ENCODE data around the gene LRRC18. TPM values are rescaled to one million over a fixed set of nuclear protein-coding genes. Genes with fewer than 3 reads are reported as not detected.

LRRC18 gene
- total and polyA plus RNA-seq, 2 donors (not counting 3 experiments of a cell fraction or from before 2014, with no cell fraction given): not detected

DNA sequence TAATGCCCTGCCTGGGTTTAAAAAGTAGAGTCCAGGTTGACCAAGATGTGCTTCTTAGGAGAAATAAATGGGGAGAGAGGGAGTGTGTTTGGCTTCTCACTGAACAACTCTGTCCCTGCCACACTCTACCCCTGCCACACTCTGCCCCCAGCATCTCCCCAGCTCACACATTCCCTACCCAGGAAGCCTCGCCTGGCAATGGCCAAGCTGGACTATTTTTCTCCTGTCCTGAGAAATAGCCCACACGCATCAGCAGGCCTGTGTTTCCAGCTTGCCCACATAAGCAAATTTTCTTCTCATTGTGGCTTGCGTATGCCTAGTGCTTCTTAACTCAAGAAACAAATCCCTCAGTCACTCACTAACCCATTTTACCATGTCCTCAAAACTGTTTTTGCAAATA lies 1.8 kb downstream of the LRRC18 start:
- no peak for DNase-seq (ENCODE audit: low read depth, low spot score)
- POLR2A ChIA-PET: no interaction called here
- dilution Hi-C loops (cut with MboI; ENCODE audit: extremely low pct_ligation_motif_present, low sequenced_read_pairs) (no loop called here), intact Hi-C loops (cut with micrococcal nuclease) (no loop called here)
- H3K9me1 ChIP-seq (replicated peaks; ENCODE audit: control insufficient read depth, extremely low read depth, insufficient read depth, low read length): no peaks in the 10 kb centered on the region
- no peak overlapping the region for H2AFZ ChIP-seq (ENCODE audit: low read depth, low read length)
- no peaks in the 10 kb centered on the region for H3K9me3 ChIP-seq (replicated peaks; ENCODE audit: control insufficient read depth, insufficient read depth, low read length)
- CTCF ChIA-PET: interaction anchor here (0.6 to 1.0 kb wide), 2 partner anchors 8 to 19 kb away, joined by 3 read pairs; no protein-coding TSS in a partner anchor
- no peak overlapping the region for H3K27ac ChIP-seq (ENCODE audit: insufficient read depth, low read depth, low read length)
- TF ChIP-seq GATA2 (IDR thresholded peaks at IDR 0.05; ENCODE audit: insufficient read depth, insufficient read length, low read depth, low read length) (no peak), EZH2 (IDR thresholded peaks at IDR 0.05; ENCODE audit: borderline replicate concordance, low read depth, low read length, severe bottlenecking) (no peak), POLR2A (IDR thresholded peaks at IDR 0.05; ENCODE audit: low read depth, low read length) (no peak), POLR2AphosphoS5 (IDR thresholded peaks at IDR 0.05; ENCODE audit: insufficient read depth, low read depth, low read length) (no peak)
- H3K4me3 ChIP-seq (replicated peaks in 1 of 3; ENCODE audit: insufficient read depth in 1 of 3, low read depth in 1 of 3, low read length in 3 of 3): no peak overlapping the region
- H3K9ac ChIP-seq (replicated peaks; ENCODE audit: extremely low read depth, insufficient read depth, low read length): no peak overlapping the region
- H3K27me3 ChIP-seq (ENCODE audit: control insufficient read depth in 2 of 2, insufficient read depth in 2 of 2, low read length in 2 of 2): peaks cover 0 to 7% of the 10 kb centered on the region in 2 experiments
- no peaks in the 10 kb centered on the region for H3K79me2 ChIP-seq (ENCODE audit: control insufficient read depth, insufficient read depth, low read length)
- H3K4me1 ChIP-seq (ENCODE audit: control insufficient read depth, extremely low read depth, insufficient read depth, low read length): no peaks in the 10 kb centered on the region
- FAIRE-seq: no peak
- H4K20me1 ChIP-seq (replicated peaks; ENCODE audit: control insufficient read depth, extremely low read depth, insufficient read depth, low read length): no peaks in the 10 kb centered on the region
- no TSS peak for BruUV-seq (replicated peaks)
- H3K4me2 ChIP-seq (ENCODE audit: insufficient read depth, low read length): no peak overlapping the region
- H3K36me3 ChIP-seq (ENCODE audit: control insufficient read depth in 2 of 2, extremely low read depth in 1 of 2, insufficient read depth in 2 of 2, low read length in 2 of 2): no peaks in the 10 kb centered on the region

DNA sequence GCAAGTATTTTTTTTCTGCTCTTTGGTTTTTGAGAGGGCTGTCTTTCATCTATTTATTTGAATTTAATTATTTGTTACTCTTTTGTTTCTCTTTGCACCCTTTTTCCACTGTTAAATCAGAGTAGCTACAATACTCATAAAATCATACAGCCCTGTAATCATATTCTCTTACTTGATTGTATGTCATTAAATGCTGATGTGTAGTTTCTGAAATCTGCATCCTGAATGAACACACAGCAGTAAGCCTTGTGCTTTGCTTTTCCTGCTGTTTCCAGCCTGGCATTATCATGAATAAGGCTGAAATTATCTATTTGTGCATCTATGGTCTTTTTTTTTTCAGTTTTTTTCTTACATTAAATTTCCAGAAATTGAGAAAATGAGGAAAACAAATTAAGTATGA lies 4.1 kb downstream of the LRRC18 start:
- Histone ChIP-seq H3K27me3 (ENCODE audit: control insufficient read depth in 2 of 2, insufficient read depth in 2 of 2, low read length in 2 of 2) (peaks cover 0 to 7% of the 10 kb centered on the region in 2 experiments), H2AFZ (ENCODE audit: low read depth, low read length) (no peak overlapping the region), H3K9me3 (replicated peaks; ENCODE audit: control insufficient read depth, insufficient read depth, low read length) (no peaks in the 10 kb centered on the region), H3K4me1 (ENCODE audit: control insufficient read depth, extremely low read depth, insufficient read depth, low read length) (no peaks in the 10 kb centered on the region), H3K9ac (replicated peaks; ENCODE audit: extremely low read depth, insufficient read depth, low read length) (no peak overlapping the region), H3K36me3 (ENCODE audit: control insufficient read depth in 2 of 2, extremely low read depth in 1 of 2, insufficient read depth in 2 of 2, low read length in 2 of 2) (no peaks in the 10 kb centered on the region), H3K79me2 (ENCODE audit: control insufficient read depth, insufficient read depth, low read length) (no peaks in the 10 kb centered on the region), H3K27ac (ENCODE audit: insufficient read depth, low read depth, low read length) (no peak overlapping the region), H3K4me2 (ENCODE audit: insufficient read depth, low read length) (no peak overlapping the region), H3K9me1 (replicated peaks; ENCODE audit: control insufficient read depth, extremely low read depth, insufficient read depth, low read length) (no peaks in the 10 kb centered on the region), H3K4me3 (replicated peaks in 1 of 3; ENCODE audit: insufficient read depth in 1 of 3, low read depth in 1 of 3, low read length in 3 of 3) (no peak overlapping the region), H4K20me1 (replicated peaks; ENCODE audit: control insufficient read depth, extremely low read depth, insufficient read depth, low read length) (no peaks in the 10 kb centered on the region)
- FAIRE-seq: no peak
- POLR2A ChIA-PET: no interaction called here
- dilution Hi-C loops (cut with MboI; ENCODE audit: extremely low pct_ligation_motif_present, low sequenced_read_pairs): no loop called here
- CTCF ChIA-PET: no interaction called here
- DNase-seq (ENCODE audit: low read depth, low spot score): no peak
- BruUV-seq (replicated peaks): no TSS peak
- intact Hi-C loops (cut with micrococcal nuclease): no loop called here
- TF ChIP-seq, protein P1, sequence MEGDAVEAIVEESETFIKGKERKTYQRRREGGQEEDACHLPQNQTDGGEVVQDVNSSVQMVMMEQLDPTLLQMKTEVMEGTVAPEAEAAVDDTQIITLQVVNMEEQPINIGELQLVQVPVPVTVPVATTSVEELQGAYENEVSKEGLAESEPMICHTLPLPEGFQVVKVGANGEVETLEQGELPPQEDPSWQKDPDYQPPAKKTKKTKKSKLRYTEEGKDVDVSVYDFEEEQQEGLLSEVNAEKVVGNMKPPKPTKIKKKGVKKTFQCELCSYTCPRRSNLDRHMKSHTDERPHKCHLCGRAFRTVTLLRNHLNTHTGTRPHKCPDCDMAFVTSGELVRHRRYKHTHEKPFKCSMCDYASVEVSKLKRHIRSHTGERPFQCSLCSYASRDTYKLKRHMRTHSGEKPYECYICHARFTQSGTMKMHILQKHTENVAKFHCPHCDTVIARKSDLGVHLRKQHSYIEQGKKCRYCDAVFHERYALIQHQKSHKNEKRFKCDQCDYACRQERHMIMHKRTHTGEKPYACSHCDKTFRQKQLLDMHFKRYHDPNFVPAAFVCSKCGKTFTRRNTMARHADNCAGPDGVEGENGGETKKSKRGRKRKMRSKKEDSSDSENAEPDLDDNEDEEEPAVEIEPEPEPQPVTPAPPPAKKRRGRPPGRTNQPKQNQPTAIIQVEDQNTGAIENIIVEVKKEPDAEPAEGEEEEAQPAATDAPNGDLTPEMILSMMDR (IDR thresholded peaks at IDR 0.05; ENCODE audit: extremely low read depth in 1 of 2, insufficient read depth in 1 of 2, low read depth in 1 of 2, low read length in 2 of 2): no peak
- TF ChIP-seq, protein P2, sequence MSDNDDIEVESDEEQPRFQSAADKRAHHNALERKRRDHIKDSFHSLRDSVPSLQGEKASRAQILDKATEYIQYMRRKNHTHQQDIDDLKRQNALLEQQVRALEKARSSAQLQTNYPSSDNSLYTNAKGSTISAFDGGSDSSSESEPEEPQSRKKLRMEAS (IDR thresholded peaks at IDR 0.05; ENCODE audit: insufficient read depth, insufficient read length): no peak
- no peak for TF ChIP-seq FOS (IDR thresholded peaks at IDR 0.05; ENCODE audit: borderline replicate concordance, insufficient read depth, low read length)
- no peak for TF ChIP-seq MYC (IDR thresholded peaks at IDR 0.05; ENCODE audit: low read depth, low read length)
- TF ChIP-seq JUN (IDR thresholded peaks at IDR 0.05; ENCODE audit: borderline replicate concordance, insufficient read depth, insufficient read length, low read depth): no peak
- no peak for TF ChIP-seq POLR2A (IDR thresholded peaks at IDR 0.05; ENCODE audit: low read depth, low read length)
- no peak for TF ChIP-seq GATA2 (IDR thresholded peaks at IDR 0.05; ENCODE audit: insufficient read depth, insufficient read length, low read depth, low read length)
- no peak for TF ChIP-seq EZH2 (IDR thresholded peaks at IDR 0.05; ENCODE audit: borderline replicate concordance, low read depth, low read length, severe bottlenecking)
- no peak for TF ChIP-seq POLR2AphosphoS5 (IDR thresholded peaks at IDR 0.05; ENCODE audit: insufficient read depth, low read depth, low read length)
